Hematopoietic multipotent progenitor cell treated with erythropoietin and hydrocortisone succinate and interleukin-3 and kit ligand, for 8 days (in vitro differentiated cells): Measurements from ENCODE around the gene THY1.

Source experiments
- DNase-seq: peaks from one replicate; pipeline ENCODE4 v3.0.0-alpha.2; 2015

Gene THY1

GRCh38 chr11:119381181-119381988, 41.6 kb downstream of the THY1 start, which contains the start of gene USP2:
Gene USP2, minus strand, starts transcription at chr11:119381690. Its CDS starts 8,210 bp downstream, at chr11:119373480.
- DNase-seq = peak; percentile 94

GRCh38 chr11:119380827-119381180, 42.2 kb downstream of the THY1 start:
- DNase-seq = no peak

DNA sequence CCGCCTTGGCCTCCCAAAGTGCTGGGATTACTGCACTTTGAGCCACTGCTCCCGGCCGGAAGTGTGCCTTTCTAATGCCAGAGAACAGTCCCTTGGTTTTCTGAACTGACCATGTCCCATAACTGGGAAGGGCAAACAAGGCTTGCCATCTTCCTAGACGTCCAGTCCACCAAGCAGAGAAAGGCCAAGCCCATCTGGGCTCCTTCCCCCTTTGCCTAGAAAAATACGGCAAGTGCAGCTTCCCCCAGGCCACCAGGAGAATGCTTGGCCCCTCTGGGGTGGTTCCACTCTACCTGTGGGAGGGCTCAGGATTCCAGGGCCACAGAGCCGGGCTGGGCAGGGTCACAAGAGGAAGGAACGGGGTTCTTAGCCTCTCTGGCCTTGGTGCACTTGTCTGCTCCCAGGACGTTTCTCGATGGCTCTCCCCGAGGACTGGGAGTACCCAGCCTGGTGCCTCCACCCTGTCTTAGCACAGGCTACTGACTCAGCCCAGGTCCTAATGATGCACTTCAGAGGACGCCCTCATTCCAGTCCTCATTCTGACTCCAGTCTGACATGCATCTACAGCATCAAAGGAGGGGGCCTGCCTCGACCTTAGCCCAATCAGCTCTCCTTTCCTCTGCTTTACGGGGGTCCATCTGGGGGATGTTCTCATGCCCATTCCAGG, 42.7 kb downstream of the THY1 start:
- no peak for DNase-seq

DNA sequence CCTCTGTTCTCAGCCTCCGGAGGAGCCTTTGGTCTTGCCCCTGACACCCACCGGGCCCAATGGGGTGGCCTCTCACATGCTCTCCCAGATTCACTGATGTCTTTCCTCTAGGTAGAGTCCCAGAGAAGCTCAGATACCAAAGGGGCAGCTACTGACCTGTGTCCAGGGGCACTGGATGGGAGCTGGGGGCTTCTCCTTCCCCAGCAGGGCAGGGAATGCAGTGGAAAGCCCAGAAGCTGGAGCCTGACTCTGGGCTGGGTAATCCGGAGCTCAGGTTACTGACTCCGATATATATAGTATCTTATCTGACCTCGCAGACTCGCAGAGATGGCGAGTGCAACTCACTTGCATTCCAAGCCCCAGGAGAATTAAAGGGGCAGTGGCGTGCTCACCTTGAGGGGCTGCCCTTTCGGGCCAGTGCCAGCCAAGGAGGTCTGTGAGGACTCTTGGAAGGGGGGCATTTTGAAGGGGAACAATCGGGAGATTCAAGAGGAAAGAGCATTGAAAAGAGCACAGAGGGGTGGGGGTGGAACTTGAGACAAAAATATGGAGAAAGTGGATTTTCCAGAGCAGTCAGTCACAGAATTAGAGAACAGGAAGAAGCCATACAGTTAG, 44.0 kb downstream of the THY1 start:
- no peak for DNase-seq

DNA sequence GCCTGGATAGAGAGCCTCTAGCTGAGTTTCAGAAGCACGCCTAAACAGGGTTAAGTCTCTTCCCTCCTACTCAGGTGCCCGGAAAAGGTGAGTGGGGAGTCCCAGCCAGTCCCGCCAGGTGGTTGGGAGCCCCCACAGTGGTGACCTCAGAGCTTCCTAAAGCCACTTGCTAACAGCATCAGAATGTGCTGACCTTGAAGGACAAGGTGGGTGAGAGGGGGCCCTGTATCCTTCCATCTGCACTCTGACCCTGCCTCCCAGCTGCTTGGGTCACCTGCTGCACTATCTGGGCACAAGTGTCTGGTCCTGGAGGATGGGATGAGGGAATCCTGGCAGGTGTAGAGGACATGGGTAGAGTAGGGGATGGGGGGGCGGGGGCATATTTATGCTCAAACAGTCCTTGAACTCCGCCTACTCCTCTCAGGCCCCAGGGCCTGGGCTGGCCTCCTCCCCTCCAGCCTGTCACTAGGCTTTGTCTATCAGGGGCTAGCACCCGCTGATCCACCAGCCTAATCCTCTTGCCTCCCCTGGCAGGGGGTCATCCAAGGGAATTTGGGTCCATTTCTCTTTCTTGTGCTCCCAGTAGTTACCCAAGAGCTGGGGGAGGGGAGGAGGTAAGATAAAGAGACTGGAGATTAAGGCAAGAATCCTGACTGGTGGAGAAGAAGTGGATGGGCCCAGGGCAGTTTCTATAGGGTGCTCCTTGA, 44.9 kb downstream of the THY1 start:
- no peak for DNase-seq

- DNase-seq = no peak
Measured at GRCh38 chr11:119377112-119377901, 45.7 kb downstream of the THY1 start.

DNA sequence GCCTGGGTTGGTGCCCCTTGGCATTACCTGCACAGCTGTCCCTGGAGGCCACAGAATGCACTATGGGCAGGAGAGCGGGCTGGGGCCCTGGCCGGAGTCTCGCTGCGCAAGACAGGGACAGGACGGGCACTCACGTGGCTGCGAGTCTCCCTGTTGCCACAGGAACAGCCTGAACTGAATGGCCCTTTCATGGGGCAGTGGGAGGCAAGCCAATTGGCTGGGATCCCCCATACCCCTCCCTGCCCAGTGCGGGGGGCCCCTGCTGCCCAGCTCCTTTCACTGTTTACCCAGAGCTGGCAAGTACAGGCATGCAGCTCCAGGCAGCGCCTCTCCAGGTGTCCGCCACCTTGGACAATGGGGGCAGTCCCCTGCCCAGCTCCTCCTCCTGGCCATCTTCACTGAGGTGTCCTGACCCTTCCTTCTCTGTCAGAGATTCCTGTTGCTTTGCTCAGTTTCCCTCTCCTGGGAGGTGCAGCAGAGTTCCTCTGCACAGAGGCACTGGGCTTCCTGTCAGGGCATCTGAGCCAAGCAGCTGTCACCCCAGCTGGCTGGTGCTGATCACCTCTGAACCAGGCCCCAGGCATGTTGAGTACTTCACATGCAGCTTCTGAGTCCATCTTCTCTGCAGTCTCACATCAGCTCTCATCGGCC, 46.6 kb downstream of the THY1 start:
- DNase-seq = no peak

- no peak for DNase-seq
Measured at GRCh38 chr11:119375337-119376196, 47.4 kb downstream of the THY1 start.

DNA sequence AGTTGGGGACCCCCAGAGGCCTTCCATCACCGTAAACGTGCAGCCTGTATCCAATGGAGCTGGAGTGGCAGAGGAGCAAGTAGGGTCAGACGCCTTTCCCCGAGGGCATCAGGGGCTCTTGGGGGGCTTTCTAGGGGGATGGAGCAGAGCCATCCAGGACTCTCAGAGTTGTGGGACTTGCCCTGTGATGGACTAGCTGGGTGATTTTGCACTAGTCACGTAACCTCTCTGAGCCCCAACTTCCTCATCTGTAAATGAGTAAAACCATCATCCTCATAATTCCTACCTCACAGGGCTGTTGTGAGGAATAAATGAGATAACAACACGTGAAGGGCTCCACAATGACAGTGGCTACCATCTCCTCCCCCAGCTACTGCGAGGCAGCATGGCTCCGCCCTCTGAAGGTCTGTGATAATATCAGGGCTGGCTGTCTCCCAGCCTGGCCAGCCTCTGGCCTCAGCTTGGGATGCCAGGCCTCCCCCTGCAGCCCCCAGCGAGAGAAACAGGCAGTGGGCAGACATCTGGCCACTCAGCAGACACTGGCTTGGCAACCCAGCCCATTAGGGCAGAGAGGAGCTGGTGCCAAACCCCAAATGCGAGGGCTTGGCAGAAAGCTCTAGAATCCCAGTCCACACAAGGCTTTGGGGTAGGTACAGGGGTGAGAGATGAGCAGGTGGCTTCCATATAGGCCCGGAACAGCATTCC, 48.2 kb downstream of the THY1 start:
- peak; percentile 35 for DNase-seq

- DNase-seq = peak; percentile 51
Measured at GRCh38 chr11:119373921-119374631, 48.9 kb downstream of the THY1 start.

DNA sequence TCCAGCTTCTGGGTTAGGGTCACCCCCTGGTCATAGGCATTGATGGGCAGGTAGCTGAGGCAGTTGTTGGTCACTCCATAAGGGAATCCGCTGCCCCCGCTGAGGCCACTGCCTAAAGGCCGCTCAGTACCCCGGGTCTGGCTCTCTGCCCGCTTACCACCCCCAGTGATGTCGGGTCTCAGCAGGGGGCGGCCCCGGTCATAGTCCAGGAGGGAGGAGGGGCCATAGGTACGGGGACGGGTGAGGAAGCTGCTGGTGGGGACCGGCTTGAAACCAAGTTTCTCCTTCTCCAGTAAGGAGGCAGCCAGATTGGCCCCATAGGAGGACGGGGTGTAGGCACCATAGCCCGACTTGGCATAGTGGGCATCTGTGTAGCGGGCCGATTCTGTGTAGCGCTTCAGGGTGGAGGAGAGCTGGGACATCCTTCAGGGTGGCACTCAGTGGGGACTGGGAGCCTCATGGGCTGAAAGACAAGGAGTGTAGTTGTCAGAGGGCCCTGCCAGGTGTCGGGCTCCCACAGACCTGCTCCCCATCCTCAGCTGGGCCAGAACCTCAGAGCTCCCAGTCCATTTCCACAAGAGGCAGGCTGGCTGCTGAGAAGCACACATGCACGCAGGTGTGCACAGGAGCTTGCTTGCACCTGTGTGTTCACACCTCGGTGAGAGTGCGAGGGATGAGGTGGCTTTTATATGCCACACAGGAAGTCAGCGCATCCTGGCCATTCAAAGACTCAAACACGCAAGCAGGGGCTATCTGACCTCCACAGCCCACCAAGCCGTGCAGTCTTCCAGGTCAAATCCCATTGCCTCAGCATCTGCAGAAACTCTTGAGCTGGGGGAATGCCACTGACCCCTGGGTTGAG, 49.7 kb downstream of the THY1 start:
- DNase-seq = no peak

GRCh38 chr11:119372260-119373058, 50.5 kb downstream of the THY1 start:
- DNase-seq = no peak

DNA sequence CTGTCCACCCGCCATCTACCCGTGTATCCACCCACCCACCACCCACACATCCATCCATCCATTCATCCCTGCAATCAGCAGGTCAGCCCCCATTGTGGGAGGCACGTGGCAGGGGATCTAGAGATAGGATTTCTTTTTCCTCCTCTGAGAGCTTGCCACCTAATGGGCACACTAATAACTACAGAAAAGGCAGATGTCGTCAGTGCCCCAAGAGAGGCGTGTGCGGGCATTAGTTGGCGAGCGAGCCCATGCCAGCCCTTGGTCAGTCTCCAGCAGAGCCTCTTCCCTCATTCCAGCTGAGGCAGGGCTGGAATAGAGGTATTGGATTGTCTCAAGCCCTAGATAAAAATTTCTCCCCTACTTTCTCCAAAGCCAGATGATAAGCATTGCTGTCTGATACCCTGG, 51.2 kb downstream of the THY1 start:
- DNase-seq = peak; percentile 13

DNA sequence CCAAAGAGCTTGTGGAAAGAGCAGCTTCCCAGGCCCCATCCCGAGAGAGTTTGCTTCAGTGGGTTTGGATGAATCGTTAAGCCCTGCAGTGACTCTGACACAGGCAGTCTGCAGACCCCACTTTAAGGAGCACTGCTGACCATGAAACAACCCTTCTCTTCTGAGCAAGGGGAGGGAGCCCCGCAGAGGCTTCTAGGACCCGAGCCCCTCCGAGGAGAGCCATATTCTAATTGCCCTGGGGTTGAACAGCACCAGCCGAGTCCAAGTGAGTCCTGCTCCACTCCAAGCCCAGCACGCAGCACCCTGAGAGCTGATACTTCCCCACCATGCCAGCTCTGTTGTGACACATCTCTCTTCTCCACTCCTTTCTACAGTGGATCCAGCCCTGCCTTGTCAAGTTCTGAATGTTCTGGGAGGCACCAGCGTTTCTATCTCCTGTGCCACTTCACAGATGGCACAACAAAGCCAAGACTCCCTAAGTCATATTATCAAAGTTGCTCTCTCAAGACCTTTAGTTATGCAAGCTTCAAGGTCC, 51.8 kb downstream of the THY1 start:
- DNase-seq = no peak

DNA sequence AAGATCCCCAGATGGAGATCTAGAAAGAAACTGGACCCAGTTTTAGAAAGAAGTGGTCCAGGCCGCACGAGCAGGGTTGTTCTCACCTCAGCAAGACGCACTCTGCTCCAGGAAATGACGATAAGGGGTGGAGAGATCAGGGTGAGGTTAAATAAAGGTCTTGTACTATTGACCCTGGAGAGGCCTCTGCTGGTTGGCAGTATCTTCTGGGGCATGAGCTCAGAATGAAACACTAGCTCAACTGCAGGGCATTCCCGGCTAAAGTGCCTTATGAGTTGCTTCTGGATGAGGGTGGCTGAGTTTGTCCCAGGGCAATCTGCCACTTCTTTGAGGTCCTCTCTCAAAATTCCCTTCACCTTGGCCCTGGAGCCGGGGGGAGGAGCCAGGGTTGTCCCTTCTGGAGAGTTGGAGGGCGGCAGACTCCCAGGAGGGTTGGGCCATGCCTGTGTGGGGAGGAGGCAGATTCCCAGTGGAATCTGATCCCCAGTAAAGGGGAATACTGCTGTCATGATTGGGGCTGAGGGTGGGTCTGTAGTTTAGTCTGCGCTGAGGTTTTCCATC, 52.4 kb downstream of the THY1 start:
- DNase-seq = no peak

DNA sequence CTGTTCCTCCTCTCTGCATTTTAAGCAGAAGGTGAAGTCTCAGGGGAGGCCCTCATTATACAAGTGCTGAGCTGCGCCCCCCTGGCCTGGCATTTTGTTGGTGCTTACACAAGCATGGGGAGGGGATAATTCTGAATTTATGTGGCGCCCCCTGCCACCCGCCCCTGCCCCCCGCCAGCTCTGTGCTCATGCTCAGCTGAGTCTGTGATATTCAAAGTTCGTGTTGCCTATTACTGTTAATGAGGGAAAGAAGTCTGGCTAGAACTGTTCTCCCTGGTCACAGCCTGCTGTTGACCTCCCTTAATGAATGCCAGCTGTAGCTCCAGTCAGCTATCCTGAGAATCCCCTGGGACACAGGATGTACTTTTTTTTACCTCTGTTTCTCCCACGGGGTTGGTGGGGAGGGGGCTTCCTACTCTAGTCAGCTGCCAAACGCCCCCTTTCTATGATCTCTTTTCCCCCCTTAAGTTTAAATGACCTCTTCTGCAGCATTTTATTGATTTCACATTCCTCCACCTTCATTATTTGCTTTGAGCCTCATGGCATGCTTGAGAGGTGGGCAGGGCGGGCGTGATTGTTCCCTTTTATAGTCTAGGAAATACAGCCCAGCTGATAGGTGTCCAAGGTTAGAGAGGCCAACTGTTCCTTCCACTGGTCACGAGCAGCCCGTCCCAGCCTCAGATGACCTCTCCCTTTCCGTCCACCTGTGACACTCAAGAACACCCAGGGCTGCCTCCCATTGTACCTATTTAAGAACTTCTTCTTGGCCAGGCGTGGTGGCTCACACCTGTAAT, 53.6 kb downstream of the THY1 start:
- no peak for DNase-seq
